Measurements from ENCODE around the gene MED13L.

The MED13L gene

GRCh38 chr12:116141833-116142162, 135.7 kb downstream of the MED13L start:
- no peak for ATAC-seq

GRCh38 chr12:116141110-116141832, 136.2 kb downstream of the MED13L start:
- TF ChIP-seq BACH2 (CRISPR knock-in tag; IDR thresholded peaks at IDR 0.05; ENCODE audit: borderline replicate concordance) (no peak), ZFP3 (CRISPR knock-in tag; IDR thresholded peaks at IDR 0.05) (no peak), ARNTL (CRISPR knock-in tag; IDR thresholded peaks at IDR 0.05; ENCODE audit: borderline replicate concordance, low read depth) (no peak), POU6F1 (CRISPR knock-in tag; IDR thresholded peaks at IDR 0.05; ENCODE audit: borderline replicate concordance, low read depth) (no peak), TSHZ2 (CRISPR knock-in tag; IDR thresholded peaks at IDR 0.05) (no peak), ZNF8 (CRISPR knock-in tag; IDR thresholded peaks at IDR 0.05) (no peak), OSR1 (CRISPR knock-in tag; IDR thresholded peaks at IDR 0.05) (no peak), RARB (CRISPR knock-in tag; IDR thresholded peaks at IDR 0.05) (no peak), CSRNP3 (CRISPR knock-in tag; IDR thresholded peaks at IDR 0.05) (no peak), CREB5 (CRISPR knock-in tag; IDR thresholded peaks at IDR 0.05; ENCODE audit: low read depth) (no peak), CSDC2 (CRISPR knock-in tag; IDR thresholded peaks at IDR 0.05) (no peak), GLIS3 (CRISPR knock-in tag; IDR thresholded peaks at IDR 0.05) (no peak), TCF4 (CRISPR knock-in tag; IDR thresholded peaks at IDR 0.05; ENCODE audit: borderline replicate concordance) (no peak), ESRRG (CRISPR knock-in tag; IDR thresholded peaks at IDR 0.05) (no peak), ISL1 (CRISPR knock-in tag; IDR thresholded peaks at IDR 0.05) (no peak), SNAI2 (CRISPR knock-in tag; IDR thresholded peaks at IDR 0.05) (no peak), ZNF565 (CRISPR knock-in tag; conservative IDR thresholded peaks at IDR 0.05; ENCODE audit: low read depth) (no peak), TOX (CRISPR knock-in tag; IDR thresholded peaks at IDR 0.05; ENCODE audit: borderline replicate concordance) (no peak), PPARA (CRISPR knock-in tag; IDR thresholded peaks at IDR 0.05; ENCODE audit: borderline replicate concordance) (no peak)
- no peak for ATAC-seq

More at GRCh38 chr12:116141833-116142162, 135.7 kb downstream of the MED13L start:
- TF ChIP-seq ZNF70 (CRISPR knock-in tag; IDR thresholded peaks at IDR 0.05) (no peak), ZFP30 (CRISPR knock-in tag; IDR thresholded peaks at IDR 0.05) (no peak), ZFP3 (CRISPR knock-in tag; IDR thresholded peaks at IDR 0.05) (no peak), CSRNP3 (CRISPR knock-in tag; IDR thresholded peaks at IDR 0.05) (no peak), BACH2 (CRISPR knock-in tag; IDR thresholded peaks at IDR 0.05; ENCODE audit: borderline replicate concordance) (no peak)

GRCh38 chr12:116140529-116140928, 137.0 kb downstream of the MED13L start:
- ATAC-seq, result no peak

More at GRCh38 chr12:116140529-116140928, 137.0 kb downstream of the MED13L start:
- no peak for TF ChIP-seq BACH2 (CRISPR knock-in tag; IDR thresholded peaks at IDR 0.05; ENCODE audit: borderline replicate concordance)
- TF ChIP-seq RARB (CRISPR knock-in tag; IDR thresholded peaks at IDR 0.05), result no peak
- TF ChIP-seq ZNF565 (CRISPR knock-in tag; conservative IDR thresholded peaks at IDR 0.05; ENCODE audit: low read depth), result no peak
- peak; percentile 47; the same call in 1 of the 2 replicates for TF ChIP-seq ISL1 (CRISPR knock-in tag; IDR thresholded peaks at IDR 0.05)
- TF ChIP-seq POU6F1 (CRISPR knock-in tag; IDR thresholded peaks at IDR 0.05; ENCODE audit: borderline replicate concordance, low read depth), result no peak
